GM12878 (cell line): ENCODE measurements around the gene TTC16. TPM values are rescaled to one million over a fixed set of nuclear protein-coding genes. Genes with fewer than 3 reads are reported as not detected.

Experiments used
- BRCA1 ChIP-seq: IDR thresholded peaks from 2 replicates; pipeline ENCODE4 v1.6.1; 2011; ENCODE audit warnings: low read depth, low read length, improper control_type of control experiment
- CBFB ChIP-seq: IDR thresholded peaks from 2 replicates; pipeline ENCODE4 v1.6.1; 2016; ENCODE audit warnings: antibody characterized with exemption, low read depth
- CBX3 ChIP-seq: fragments of 200-600 bp; sonication (generic); IDR thresholded peaks from 2 replicates; pipeline ENCODE4 v1.6.1; 2016; ENCODE audit warnings: low read depth, borderline replicate concordance
- CHD1 ChIP-seq: IDR thresholded peaks from 2 replicates; pipeline ENCODE4 v1.6.1; 2012; ENCODE audit warnings: low read depth, low read length, improper control_type of control experiment
- CREB1 ChIP-seq: IDR thresholded peaks from 2 replicates; pipeline ENCODE4 v1.6.1; 2012; ENCODE audit warnings: low read depth, mild to moderate bottlenecking, inconsistent platforms
- DPF2 ChIP-seq: fragments of 450-650 bp; IDR thresholded peaks from 2 replicates; pipeline ENCODE4 v1.6.1; 2017; ENCODE audit warnings: mild to moderate bottlenecking
- EZH2 ChIP-seq: IDR thresholded peaks from 2 replicates; pipeline ENCODE4 v1.6.1; 2012; ENCODE audit warnings: low read depth, mild to moderate bottlenecking, control low read depth, inconsistent platforms, low read length, borderline replicate concordance; ENCODE audit not compliant: control insufficient read depth
- FOS ChIP-seq: IDR thresholded peaks from 3 replicates; pipeline ENCODE4 v1.6.1; 2011; ENCODE audit warnings: borderline replicate concordance; ENCODE audit not compliant: insufficient read length; ENCODE audit errors: extremely low read depth
- FOXK2 ChIP-seq: fragments of 450-650 bp; IDR thresholded peaks from 2 replicates; pipeline ENCODE4 v1.6.1; 2017; ENCODE audit warnings: mild to moderate bottlenecking, moderate library complexity
- HCFC1 ChIP-seq: fragments of 150-350 bp; IDR thresholded peaks from 2 replicates; pipeline ENCODE4 v1.6.1; 2014; ENCODE audit warnings: low read length
- JUNB ChIP-seq: IDR thresholded peaks from 2 replicates; pipeline ENCODE4 v1.6.1; 2016; ENCODE audit warnings: antibody characterized with exemption, mild to moderate bottlenecking
- KAT2A ChIP-seq: conservative IDR thresholded peaks from 2 replicates; pipeline ENCODE4 v1.6.1; 2011; ENCODE audit warnings: low read depth, low read length; ENCODE audit not compliant: control insufficient read depth
- KDM1A ChIP-seq: fragments of 200-600 bp; sonication (generic); IDR thresholded peaks from 2 replicates; pipeline ENCODE4 v1.6.1; 2016; ENCODE audit warnings: borderline replicate concordance
- MTA2 ChIP-seq: fragments of 450-650 bp; IDR thresholded peaks from 2 replicates; pipeline ENCODE4 v1.6.1; 2016; ENCODE audit warnings: low read depth, mild to moderate bottlenecking, moderate library complexity
- POU2F2 ChIP-seq: IDR thresholded peaks from 3 replicates; pipeline ENCODE4 v1.6.1; 2011; ENCODE audit warnings: low read depth, mild to moderate bottlenecking, low read length, borderline replicate concordance
- RB1 ChIP-seq: fragments of 450-650 bp; formaldehyde crosslinking; IDR thresholded peaks from 2 replicates; pipeline ENCODE4 v1.6.1; 2017; ENCODE audit warnings: mild to moderate bottlenecking, borderline replicate concordance
- RELA ChIP-seq: fragments of 450-650 bp; IDR thresholded peaks from 2 replicates; pipeline ENCODE4 v1.8.0; 2014; ENCODE audit warnings: borderline replicate concordance; ENCODE audit not compliant: partially characterized antibody
- SREBF1 ChIP-seq: IDR thresholded peaks from 2 replicates; pipeline ENCODE4 v1.6.1; 2012; ENCODE audit warnings: mild to moderate bottlenecking, low read length
- SREBF2 ChIP-seq: IDR thresholded peaks from 2 replicates; pipeline ENCODE4 v1.6.1; 2012; ENCODE audit warnings: mild to moderate bottlenecking, low read length
- ZBED1 ChIP-seq: IDR thresholded peaks from 2 replicates; pipeline ENCODE4 v1.6.1; 2016; ENCODE audit warnings: borderline replicate concordance
- ZNF207 ChIP-seq: fragments of 450-650 bp; IDR thresholded peaks from 2 replicates; pipeline ENCODE4 v1.6.1; 2014; ENCODE audit warnings: antibody characterized with exemption, mild to moderate bottlenecking, borderline replicate concordance
- ZNF217 ChIP-seq: fragments of 450-650 bp; IDR thresholded peaks from 2 replicates; pipeline ENCODE4 v1.6.1; 2017; ENCODE audit warnings: antibody characterized with exemption, mild to moderate bottlenecking
- polyA plus RNA-seq, 11 experiments: library from polyadenylated mRNA; depleted of rRNA in 4 of 11; unstranded in 6 of 11; stranded (reverse) in 5 of 11; fragments of >200 nt; fragmentation: Nextera tagmentation in 4 of 11; fragmentation: Illumina TruSeq in 1 of 11; extraction: Ambion mirVana in 4 of 11; extraction: Trizol in 1 of 11; gene quantifications; 1 replicate in 1 of 11; 2 replicates in 10 of 11; pipeline versions ENCODE4 v1.2.1 to v1.2.3, GENCODE V29; 2011 to 2016; ENCODE audit warnings: inconsistent platforms in 2 of 11, missing spikeins in 2 of 11, low read depth in 1 of 11
- total RNA-seq, 4 experiments: library from RNA; depleted of rRNA in 3 of 4; stranded (reverse); fragments of >200 nt in 3 of 4; fragmentation: Illumina TruSeq in 1 of 4; extraction: Trizol in 1 of 4; gene quantifications; 2 replicates each; pipeline versions ENCODE4 v1.2.1 to v1.2.3, GENCODE V29; 2013 to 2021
- TF ChIP-seq, protein P1 (sequence below): IDR thresholded peaks from 2 replicates; pipeline ENCODE4 v1.6.1; 2012; ENCODE audit warnings: low read depth, low read length, improper control_type of control experiment
- TF ChIP-seq, protein P2 (sequence below): IDR thresholded peaks from 2 replicates; pipeline ENCODE4 v1.6.1; 2011; ENCODE audit warnings: low read depth, low read length, improper control_type of control experiment, borderline replicate concordance
- TF ChIP-seq, protein P3 (sequence below), 3 experiments: IDR thresholded peaks in 2 of 3; conservative IDR thresholded peaks in 1 of 3; 2 replicates each; pipeline ENCODE4 v1.5.1; 2011; ENCODE audit warnings: low read depth in 3 of 3, low read length in 3 of 3, mild to moderate bottlenecking in 3 of 3, control low read depth in 2 of 3, moderate library complexity in 2 of 3, inconsistent platforms in 1 of 3, mixed read lengths in 1 of 3; ENCODE audit not compliant: control insufficient read depth in 2 of 3, insufficient read depth in 1 of 3; ENCODE audit errors: extremely low read depth in 1 of 3
- TF ChIP-seq, protein P4 (sequence below): IDR thresholded peaks from 2 replicates; pipeline ENCODE4 v1.6.1; 2011; ENCODE audit warnings: borderline replicate concordance, low read depth, mild to moderate bottlenecking, moderate library complexity, mixed read lengths, low read length; ENCODE audit not compliant: insufficient read depth; ENCODE audit errors: extremely low read length
- TF ChIP-seq, protein P5 (sequence below): fragments of 450-650 bp; IDR thresholded peaks from 2 replicates; pipeline ENCODE4 v1.6.1; 2017; ENCODE audit warnings: low read depth, mild to moderate bottlenecking, moderate library complexity

TTC16 gene
- total and polyA plus RNA-seq, 10 of the 15 experiments (the other 5 are each of a cell fraction or from before 2014, with no cell fraction given) = 0.03 TPM; not detected in 9

DNA sequence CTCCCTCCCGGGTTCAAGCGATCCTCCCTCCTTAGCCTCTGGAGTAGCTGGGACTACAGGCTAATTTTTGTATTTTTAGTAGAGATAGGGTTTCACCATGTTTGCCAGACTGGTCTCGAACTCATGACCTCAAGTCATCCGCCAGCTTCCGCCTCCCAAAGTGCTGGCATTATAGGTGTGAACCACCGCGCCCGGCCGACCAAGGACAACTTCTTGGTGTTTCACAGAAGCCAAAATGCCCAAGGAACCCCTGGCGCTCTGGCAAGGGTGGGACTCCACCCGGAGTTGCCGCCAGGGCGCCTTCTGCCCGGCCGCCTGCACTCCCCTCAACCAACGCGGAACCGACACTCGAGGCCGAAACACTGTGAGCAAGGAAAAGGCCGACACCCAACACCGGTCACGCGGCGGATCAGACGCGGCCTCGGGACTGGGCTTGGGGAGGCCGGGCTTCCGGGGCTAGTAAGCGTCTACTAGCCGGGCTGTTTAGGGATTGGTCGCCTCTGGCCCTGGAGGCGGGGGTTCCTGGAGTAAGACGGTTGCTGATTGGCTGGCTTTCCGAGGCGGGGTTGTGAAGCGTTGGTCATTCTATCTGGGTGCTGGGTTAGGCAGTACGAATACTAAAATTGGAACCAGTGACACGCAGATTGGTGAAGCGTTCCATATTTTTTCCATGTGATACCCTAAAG is 16.8 kb upstream of the TTC16 start (continued):
- TF ChIP-seq, protein P1, sequence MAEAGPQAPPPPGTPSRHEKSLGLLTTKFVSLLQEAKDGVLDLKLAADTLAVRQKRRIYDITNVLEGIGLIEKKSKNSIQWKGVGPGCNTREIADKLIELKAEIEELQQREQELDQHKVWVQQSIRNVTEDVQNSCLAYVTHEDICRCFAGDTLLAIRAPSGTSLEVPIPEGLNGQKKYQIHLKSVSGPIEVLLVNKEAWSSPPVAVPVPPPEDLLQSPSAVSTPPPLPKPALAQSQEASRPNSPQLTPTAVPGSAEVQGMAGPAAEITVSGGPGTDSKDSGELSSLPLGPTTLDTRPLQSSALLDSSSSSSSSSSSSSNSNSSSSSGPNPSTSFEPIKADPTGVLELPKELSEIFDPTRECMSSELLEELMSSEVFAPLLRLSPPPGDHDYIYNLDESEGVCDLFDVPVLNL = no peak
- no peak; the same call in 1 of the 2 replicates for TF ChIP-seq ZNF217
- TF ChIP-seq CREB1 = no peak
- TF ChIP-seq, protein P2, sequence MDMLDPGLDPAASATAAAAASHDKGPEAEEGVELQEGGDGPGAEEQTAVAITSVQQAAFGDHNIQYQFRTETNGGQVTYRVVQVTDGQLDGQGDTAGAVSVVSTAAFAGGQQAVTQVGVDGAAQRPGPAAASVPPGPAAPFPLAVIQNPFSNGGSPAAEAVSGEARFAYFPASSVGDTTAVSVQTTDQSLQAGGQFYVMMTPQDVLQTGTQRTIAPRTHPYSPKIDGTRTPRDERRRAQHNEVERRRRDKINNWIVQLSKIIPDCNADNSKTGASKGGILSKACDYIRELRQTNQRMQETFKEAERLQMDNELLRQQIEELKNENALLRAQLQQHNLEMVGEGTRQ = no peak; the same call in 1 of the 2 replicates
- TF ChIP-seq BRCA1 = no peak
- TF ChIP-seq ZBED1 = no peak
- no peak for TF ChIP-seq MTA2
- no peak for TF ChIP-seq KAT2A
- TF ChIP-seq DPF2 = no peak
- TF ChIP-seq, protein P3, sequence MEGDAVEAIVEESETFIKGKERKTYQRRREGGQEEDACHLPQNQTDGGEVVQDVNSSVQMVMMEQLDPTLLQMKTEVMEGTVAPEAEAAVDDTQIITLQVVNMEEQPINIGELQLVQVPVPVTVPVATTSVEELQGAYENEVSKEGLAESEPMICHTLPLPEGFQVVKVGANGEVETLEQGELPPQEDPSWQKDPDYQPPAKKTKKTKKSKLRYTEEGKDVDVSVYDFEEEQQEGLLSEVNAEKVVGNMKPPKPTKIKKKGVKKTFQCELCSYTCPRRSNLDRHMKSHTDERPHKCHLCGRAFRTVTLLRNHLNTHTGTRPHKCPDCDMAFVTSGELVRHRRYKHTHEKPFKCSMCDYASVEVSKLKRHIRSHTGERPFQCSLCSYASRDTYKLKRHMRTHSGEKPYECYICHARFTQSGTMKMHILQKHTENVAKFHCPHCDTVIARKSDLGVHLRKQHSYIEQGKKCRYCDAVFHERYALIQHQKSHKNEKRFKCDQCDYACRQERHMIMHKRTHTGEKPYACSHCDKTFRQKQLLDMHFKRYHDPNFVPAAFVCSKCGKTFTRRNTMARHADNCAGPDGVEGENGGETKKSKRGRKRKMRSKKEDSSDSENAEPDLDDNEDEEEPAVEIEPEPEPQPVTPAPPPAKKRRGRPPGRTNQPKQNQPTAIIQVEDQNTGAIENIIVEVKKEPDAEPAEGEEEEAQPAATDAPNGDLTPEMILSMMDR (IDR thresholded peaks at IDR 0.05 in 2 of 3, conservative IDR thresholded peaks at IDR 0.05 in 1 of 3; ENCODE audit: control insufficient read depth in 2 of 3, extremely low read depth in 1 of 3, insufficient read depth in 1 of 3, low read depth in 3 of 3, low read length in 3 of 3) = no peak
- TF ChIP-seq CBFB = no peak
- TF ChIP-seq, protein P4, sequence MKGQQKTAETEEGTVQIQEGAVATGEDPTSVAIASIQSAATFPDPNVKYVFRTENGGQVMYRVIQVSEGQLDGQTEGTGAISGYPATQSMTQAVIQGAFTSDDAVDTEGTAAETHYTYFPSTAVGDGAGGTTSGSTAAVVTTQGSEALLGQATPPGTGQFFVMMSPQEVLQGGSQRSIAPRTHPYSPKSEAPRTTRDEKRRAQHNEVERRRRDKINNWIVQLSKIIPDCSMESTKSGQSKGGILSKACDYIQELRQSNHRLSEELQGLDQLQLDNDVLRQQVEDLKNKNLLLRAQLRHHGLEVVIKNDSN = peak; percentile 52
- no peak for TF ChIP-seq RB1
- no peak for TF ChIP-seq CHD1
- TF ChIP-seq POU2F2 = no peak
- TF ChIP-seq SREBF2 = no peak
- no peak for TF ChIP-seq RELA
- no peak for TF ChIP-seq KDM1A
- TF ChIP-seq ZNF207 = no peak
- TF ChIP-seq SREBF1 = no peak
- TF ChIP-seq FOXK2 = no peak
- TF ChIP-seq JUNB = no peak
- TF ChIP-seq EZH2 = no peak
- peak; percentile 30 for TF ChIP-seq FOS
- TF ChIP-seq HCFC1 = no peak
- TF ChIP-seq, protein P5, sequence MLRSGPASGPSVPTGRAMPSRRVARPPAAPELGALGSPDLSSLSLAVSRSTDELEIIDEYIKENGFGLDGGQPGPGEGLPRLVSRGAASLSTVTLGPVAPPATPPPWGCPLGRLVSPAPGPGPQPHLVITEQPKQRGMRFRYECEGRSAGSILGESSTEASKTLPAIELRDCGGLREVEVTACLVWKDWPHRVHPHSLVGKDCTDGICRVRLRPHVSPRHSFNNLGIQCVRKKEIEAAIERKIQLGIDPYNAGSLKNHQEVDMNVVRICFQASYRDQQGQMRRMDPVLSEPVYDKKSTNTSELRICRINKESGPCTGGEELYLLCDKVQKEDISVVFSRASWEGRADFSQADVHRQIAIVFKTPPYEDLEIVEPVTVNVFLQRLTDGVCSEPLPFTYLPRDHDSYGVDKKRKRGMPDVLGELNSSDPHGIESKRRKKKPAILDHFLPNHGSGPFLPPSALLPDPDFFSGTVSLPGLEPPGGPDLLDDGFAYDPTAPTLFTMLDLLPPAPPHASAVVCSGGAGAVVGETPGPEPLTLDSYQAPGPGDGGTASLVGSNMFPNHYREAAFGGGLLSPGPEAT = no peak
- no peak for TF ChIP-seq CBX3
